IMR-90 (cell line): ENCODE measurements around the gene TOM1L1. TPM values are rescaled to one million over a fixed set of nuclear protein-coding genes. Genes with fewer than 3 reads are reported as not detected.
A peak's percentile ranks its signal among the peaks of the same experiment; 100 is the strongest.

Experiments
- ATAC-seq: fragments of 200-7000 bp; cut with Tn5 transposase; 2 replicates; pipeline ENCODE4 v1.9.1; 2020; ENCODE audit warnings: low read depth, mild to moderate bottlenecking, moderate library complexity
- BruUV-seq: library from RNA; stranded (reverse); fragments of 400-500 nt; replicated peaks from 2 replicates; lab custom pipeline; 2021; lab: Mats Ljungman, UMichigan
- CTCF ChIA-PET: fragments of 300-600 bp; formaldehyde crosslinking; extraction: SDS; loops from one replicate; lab custom pipeline; 2021; ENCODE audit warnings: antibody characterized with exemption; lab: Yijun Ruan, JAX
- POLR2A ChIA-PET: fragments of 300-600 bp; sonication (Branson Sonifier 250); formaldehyde crosslinking; loops from one replicate; lab custom pipeline; 2022; ENCODE audit warnings: antibody characterized with exemption; ENCODE audit not compliant: unreplicated experiment; lab: Charles Lee
- DNase-seq: peaks from one replicate; pipeline ENCODE4 v3.0.0; 2013
- H2AFZ ChIP-seq: replicated peaks from 2 replicates; pipeline ENCODE3; 2013; ENCODE audit warnings: low read length, mild to moderate bottlenecking; ENCODE audit not compliant: poor library complexity
- H2AK5ac ChIP-seq: 2 replicates; pipeline ENCODE4 v1.6.1; 2013; ENCODE audit warnings: low read depth, low read length, inconsistent platforms
- H2AK9ac ChIP-seq: replicated peaks from 2 replicates; pipeline ENCODE3; 2013; ENCODE audit warnings: mild to moderate bottlenecking, low read depth, low read length, moderate library complexity; ENCODE audit not compliant: poor library complexity
- H2BK120ac ChIP-seq: 2 replicates; pipeline ENCODE4 v1.6.1; 2013; ENCODE audit warnings: low read depth, low read length, inconsistent platforms
- H2BK15ac ChIP-seq: 3 replicates; pipeline ENCODE4 v1.6.1; 2013; ENCODE audit warnings: low read depth, low read length, inconsistent platforms
- H2BK20ac ChIP-seq: 2 replicates; pipeline ENCODE4 v1.6.1; 2013; ENCODE audit warnings: low read depth, mild to moderate bottlenecking, inconsistent platforms, low read length, moderate library complexity
- H2BK5ac ChIP-seq: 2 replicates; pipeline ENCODE4 v1.6.1; 2013; ENCODE audit warnings: mild to moderate bottlenecking, low read depth, low read length, inconsistent platforms; ENCODE audit not compliant: poor library complexity, severe bottlenecking
- H3K14ac ChIP-seq: replicated peaks from 2 replicates; pipeline ENCODE4 v1.6.1; 2013; ENCODE audit warnings: low read depth, low read length, inconsistent platforms
- H3K18ac ChIP-seq: 2 replicates; pipeline ENCODE4 v1.6.1; 2013; ENCODE audit warnings: low read depth, low read length, control low read depth
- H3K23ac ChIP-seq: 2 replicates; pipeline ENCODE4 v1.6.1; 2013; ENCODE audit warnings: low read depth, low read length, inconsistent platforms
- H3K27ac ChIP-seq: 2 replicates; pipeline ENCODE4 v1.5.1; 2013; ENCODE audit warnings: mild to moderate bottlenecking, control low read depth, low read length; ENCODE audit not compliant: insufficient read depth
- H3K27me3 ChIP-seq: 2 replicates; pipeline ENCODE4 v1.6.1; 2013; ENCODE audit warnings: low read length; ENCODE audit not compliant: control insufficient read depth, insufficient read depth
- H3K36me3 ChIP-seq: 2 replicates; pipeline ENCODE4 v1.6.1; 2013; ENCODE audit warnings: low read length, mixed read lengths; ENCODE audit not compliant: control insufficient read depth, insufficient read depth
- H3K4ac ChIP-seq: 2 replicates; pipeline ENCODE4 v1.6.1; 2013; ENCODE audit warnings: low read depth, low read length, inconsistent platforms
- H3K4me1 ChIP-seq: 2 replicates; pipeline ENCODE4 v1.6.1; 2013; ENCODE audit warnings: low read length, mixed read lengths; ENCODE audit not compliant: control insufficient read depth, insufficient read depth
- H3K4me2 ChIP-seq: 2 replicates; pipeline ENCODE4 v1.6.1; 2013; ENCODE audit warnings: low read depth, mild to moderate bottlenecking, control low read depth, low read length, moderate library complexity
- H3K4me3 ChIP-seq: 2 replicates; pipeline ENCODE4 v1.5.1; 2013; ENCODE audit warnings: low read depth, mild to moderate bottlenecking, control low read depth, low read length, moderate library complexity; ENCODE audit not compliant: insufficient read depth
- H3K56ac ChIP-seq: 2 replicates; pipeline ENCODE4 v1.6.1; 2013; ENCODE audit warnings: low read length, inconsistent platforms; ENCODE audit not compliant: insufficient read depth; ENCODE audit errors: extremely low read depth
- H3K79me1 ChIP-seq, 2 experiments: 2 replicates each; pipeline ENCODE4 v1.6.1; 2013; ENCODE audit warnings: low read length in 2 of 2, inconsistent platforms in 1 of 2, low read depth in 1 of 2
- H3K9ac ChIP-seq: 2 replicates; pipeline ENCODE4 v1.6.1; 2013; ENCODE audit warnings: low read depth, low read length, control low read depth
- H3K9me1 ChIP-seq: 2 replicates; pipeline ENCODE4 v1.6.1; 2013; ENCODE audit warnings: low read length, inconsistent platforms; ENCODE audit not compliant: insufficient read depth
- H3K9me3 ChIP-seq: 2 replicates; pipeline ENCODE4 v1.6.1; 2013; ENCODE audit warnings: low read length; ENCODE audit not compliant: control insufficient read depth, insufficient read depth
- H4K20me1 ChIP-seq: 2 replicates; pipeline ENCODE4 v1.6.1; 2013; ENCODE audit warnings: low read length, inconsistent platforms; ENCODE audit not compliant: insufficient read depth
- H4K5ac ChIP-seq: 2 replicates; pipeline ENCODE4 v1.6.1; 2013; ENCODE audit warnings: mild to moderate bottlenecking, low read depth, low read length, control low read depth
- H4K8ac ChIP-seq, 2 experiments: 2 replicates each; pipeline ENCODE4 v1.6.1; 2013; ENCODE audit warnings: low read depth in 2 of 2, low read length in 2 of 2, control low read depth in 1 of 2, inconsistent platforms in 1 of 2
- H4K91ac ChIP-seq: 2 replicates; pipeline ENCODE4 v1.6.1; 2013; ENCODE audit warnings: low read depth, low read length, inconsistent platforms; ENCODE audit not compliant: insufficient read depth
- BHLHE40 ChIP-seq: fragments of 150-350 bp; IDR thresholded peaks from 2 replicates; pipeline ENCODE4 v1.6.1; 2016; ENCODE audit warnings: mild to moderate bottlenecking, low read depth, low read length
- CEBPB ChIP-seq: IDR thresholded peaks from 2 replicates; pipeline ENCODE4 v1.6.1; 2012; ENCODE audit warnings: low read depth, low read length, improper control_type of control experiment
- CHD1 ChIP-seq: IDR thresholded peaks from 2 replicates; pipeline ENCODE4 v1.6.1; 2012; ENCODE audit warnings: low read depth, low read length, improper control_type of control experiment
- CTCF ChIP-seq: conservative IDR thresholded peaks from 2 replicates; pipeline ENCODE4 v1.5.1; 2012; ENCODE audit warnings: mild to moderate bottlenecking, low read depth, low read length, improper control_type of control experiment
- ELK1 ChIP-seq: fragments of 150-350 bp; IDR thresholded peaks from 2 replicates; pipeline ENCODE4 v1.6.1; 2016; ENCODE audit warnings: low read depth, mild to moderate bottlenecking, low read length, moderate library complexity, borderline replicate concordance
- FOS ChIP-seq: fragments of 150-350 bp; IDR thresholded peaks from 2 replicates; pipeline ENCODE4 v1.6.1; 2016; ENCODE audit warnings: low read depth, low read length
- MAFK ChIP-seq: IDR thresholded peaks from 2 replicates; pipeline ENCODE4 v1.6.1; 2012; ENCODE audit warnings: low read depth, low read length, improper control_type of control experiment
- MAZ ChIP-seq: IDR thresholded peaks from 2 replicates; pipeline ENCODE4 v1.6.1; 2012; ENCODE audit warnings: low read depth, mild to moderate bottlenecking, low read length, improper control_type of control experiment, moderate library complexity, borderline replicate concordance
- MXI1 ChIP-seq: IDR thresholded peaks from 2 replicates; pipeline ENCODE4 v1.6.1; 2012; ENCODE audit warnings: low read depth, mild to moderate bottlenecking, low read length, moderate library complexity, borderline replicate concordance
- NFE2L2 ChIP-seq: fragments of 150-350 bp; IDR thresholded peaks from 2 replicates; pipeline ENCODE4 v1.6.1; 2016; ENCODE audit warnings: low read depth, mild to moderate bottlenecking, low read length
- POLR2A ChIP-seq: IDR thresholded peaks from 2 replicates; pipeline ENCODE4 v1.6.1; 2012; ENCODE audit warnings: mild to moderate bottlenecking, low read depth, low read length
- RAD21 ChIP-seq: IDR thresholded peaks from 2 replicates; pipeline ENCODE4 v1.6.1; 2012; ENCODE audit warnings: low read length, improper control_type of control experiment
- RCOR1 ChIP-seq: IDR thresholded peaks from 2 replicates; pipeline ENCODE4 v1.6.1; 2012; ENCODE audit warnings: mild to moderate bottlenecking, low read length, improper control_type of control experiment; ENCODE audit not compliant: insufficient replicate concordance
- RFX5 ChIP-seq: IDR thresholded peaks from 2 replicates; pipeline ENCODE4 v1.8.0; 2012; ENCODE audit warnings: low read depth, mild to moderate bottlenecking, low read length, moderate library complexity
- SMC3 ChIP-seq: fragments of 150-350 bp; IDR thresholded peaks from 2 replicates; pipeline ENCODE4 v1.6.1; 2016; ENCODE audit warnings: low read depth, mild to moderate bottlenecking, antibody characterized with exemption, low read length, moderate library complexity
- USF2 ChIP-seq: fragments of 150-350 bp; IDR thresholded peaks from 2 replicates; pipeline ENCODE4 v1.6.1; 2017; ENCODE audit warnings: mild to moderate bottlenecking, antibody characterized with exemption, low read length, low read depth
- WGBS, 2 experiments: methylation state at CpG; one replicate each; pipeline versions ENCODE4 v1.1.5 to v1.1.7; 2013; ENCODE audit warnings: missing lambda C conversion rate in 2 of 2; ENCODE audit not compliant: insufficient read length in 1 of 2; ENCODE audit errors: extremely low coverage in 2 of 2; 5-methylcytosine and 5-hydroxymethylcytosine counted together
- dilution Hi-C: fragments of 300-500 bp; cut with HindIII; formaldehyde crosslinking; loops from one replicate; pipeline ENCODE4 v1.14.3; 2018; ENCODE audit warnings: low sequenced_read_pairs; ENCODE audit not compliant: unreplicated experiment
- in situ Hi-C: fragments of 300-500 bp; cut with MboI; formaldehyde crosslinking; loops from 3 replicates; pipeline ENCODE4 v1.14.3; 2019; ENCODE audit warnings: low sequenced_read_pairs, inconsistent platforms, mixed read lengths
- intact Hi-C: fragments of 100-400 bp; cut with micrococcal nuclease; formaldehyde crosslinking; loops from 2 replicates; pipeline ENCODE4 v1.10.0; 2022
- polyA plus RNA-seq, 3 experiments: library from polyadenylated mRNA; depleted of rRNA; stranded (reverse); fragments of >200 nt; gene quantifications; 2 replicates each; pipeline ENCODE4 v1.2.3, GENCODE V29; 2012; ENCODE audit warnings: low replicate concordance in 1 of 3
- total RNA-seq: library from RNA; depleted of rRNA; stranded (reverse); fragments of >200 nt; gene quantifications from 2 replicates; pipeline ENCODE4 v1.2.3, GENCODE V29; 2012

TOM1L1 gene
- total and polyA plus RNA-seq, 2 of the 4 experiments (the other 2 are of a cell fraction): 13.0 to 20.1 TPM

GRCh38 chr17:54944796-54945195 lies 44.1 kb downstream of the TOM1L1 start:
- no peak overlapping the region for H4K91ac ChIP-seq
- no peak overlapping the region for H2AFZ ChIP-seq
- no peak overlapping the region for H2BK15ac ChIP-seq
- H3K79me1 ChIP-seq: no peaks in the 10 kb centered on the region
- peak; percentile 12 for DNase-seq
- no peaks in the 10 kb centered on the region for H3K9me3 ChIP-seq
- WGBS, 2 experiments: no CpG with 5 or more reads among the region's 1 CpG
- in situ Hi-C loops (no loop called here), intact Hi-C loops (no loop called here), dilution Hi-C loops (no loop called here)
- ChIA-PET POLR2A (interaction anchor here (0.7 kb wide), 1 partner anchor 83 kb away, joined by 4 read pairs; no protein-coding TSS in a partner anchor), CTCF (no interaction called here)
- no peak overlapping the region for H2AK9ac ChIP-seq
- H2BK5ac ChIP-seq: no peak overlapping the region
- peaks cover 8% of the 10 kb centered on the region for H3K4me1 ChIP-seq
- no peak overlapping the region for H3K4ac ChIP-seq
- peaks cover 4% of the 10 kb centered on the region; the same call in 1 of the 2 replicates for H3K27me3 ChIP-seq
- H3K9me1 ChIP-seq: peaks cover 5% of the 10 kb centered on the region; the same call in 1 of the 2 replicates
- H3K36me3 ChIP-seq: peaks cover 1% of the 10 kb centered on the region; the same call in 1 of the 2 replicates
- H3K4me2 ChIP-seq: no peak overlapping the region
- no peak overlapping the region for H3K27ac ChIP-seq
- BruUV-seq: no TSS peak
- no peak overlapping the region for H3K14ac ChIP-seq
- H3K9ac ChIP-seq: no peak overlapping the region
- H2AK5ac ChIP-seq: no peak overlapping the region
- no peak overlapping the region for H2BK120ac ChIP-seq
- H3K56ac ChIP-seq: no peak overlapping the region
- ATAC-seq: no peak
- H3K4me3 ChIP-seq: no peak overlapping the region
- H2BK20ac ChIP-seq: no peak overlapping the region
- H3K23ac ChIP-seq: no peak overlapping the region
- H4K20me1 ChIP-seq: peaks cover 4% of the 10 kb centered on the region; the same call in 1 of the 2 replicates
- TF ChIP-seq CHD1 (no peak), MXI1 (no peak), POLR2A (no peak), RCOR1 (no peak), RAD21 (no peak), FOS (no peak), NFE2L2 (no peak), RFX5 (no peak), USF2 (no peak), CTCF (no peak), ELK1 (no peak), MAFK (no peak), BHLHE40 (no peak), CEBPB (no peak), SMC3 (no peak), MAZ (no peak)
- H4K5ac ChIP-seq: no peak overlapping the region
- H4K8ac ChIP-seq: no peak overlapping the region
- H3K18ac ChIP-seq: no peak overlapping the region
